ENCODE data around the gene C14orf180. TPM values are rescaled to one million over a fixed set of nuclear protein-coding genes. Genes with fewer than 3 reads are reported as not detected.

Gene C14orf180
- not detected in 2 replicates for total RNA-seq (2014; rRNA removed; shearing (Covaris generic))
- total RNA-seq (2022) = not detected in 2 replicates
- not detected for Bru-seq, nascent RNA
- BruChase-seq, experiment 1, labeled RNA remaining after a 6-hour chase = not detected
- not detected for BruChase-seq, experiment 2, labeled RNA remaining after a 2-hour chase
- long read RNA-seq = 0 reads

- no peak within 1 kb of the TSS for H2AFZ ChIP-seq (ENCODE audit: low read length)
- H3K9me3 ChIP-seq (ENCODE audit: low read length) = no peaks in the 10 kb centered on the region
- H3K4me2 ChIP-seq (ENCODE audit: low read length) = no peak within 1 kb of the TSS
- H4K20me1 ChIP-seq (ENCODE audit: insufficient read depth, low read length) = no peaks in the 10 kb centered on the region
- BruUV-seq (replicated peaks) = no TSS peak
- H3K79me2 ChIP-seq (ENCODE audit: insufficient read depth, low read depth, low read length) = no peaks in the 10 kb centered on the region
- no peaks in the 10 kb centered on the region for H3K36me3 ChIP-seq (ENCODE audit: insufficient read depth, low read length)
- ChIA-PET POLR2A (no interaction called here), CTCF (ENCODE audit: unreplicated experiment) (no interaction called here)
- H3K27ac ChIP-seq (ENCODE audit: low read depth, low read length, poor library complexity, severe bottlenecking) = no peak within 1 kb of the TSS
- intact Hi-C loops (cut with micrococcal nuclease; ENCODE audit: unreplicated experiment) = no loop called here
- TF ChIP-seq EZH2phosphoT487 (IDR thresholded peaks at IDR 0.05; ENCODE audit: borderline replicate concordance, low read depth, low read length) (no peak), CTCF (conservative IDR thresholded peaks at IDR 0.05; ENCODE audit: low read length) (no peak)
- H3K4me3 ChIP-seq (ENCODE audit: low read depth, low read length, poor library complexity, severe bottlenecking) = no peak within 1 kb of the TSS
- no peaks in the 10 kb centered on the region for H3K4me1 ChIP-seq (ENCODE audit: insufficient read depth, low read length, poor library complexity, severe bottlenecking)
- no peaks in the 10 kb centered on the region for H3K9me2 ChIP-seq (ENCODE audit: insufficient read depth, low read length)
- DNase-seq (ENCODE audit: low spot score) = no peak
Observed at GRCh38 chr14:104579507-104579906, at the start of gene C14orf180. Gene C14orf180, plus strand, starts transcription at chr14:104579764. Its CDS starts 6,667 bp downstream, at chr14:104586431.

- Histone ChIP-seq H3K9me2 (ENCODE audit: insufficient read depth, low read length) (no peaks in the 10 kb centered on the region), H3K79me2 (ENCODE audit: insufficient read depth, low read depth, low read length) (no peaks in the 10 kb centered on the region), H4K20me1 (ENCODE audit: insufficient read depth, low read length) (no peaks in the 10 kb centered on the region), H3K4me1 (ENCODE audit: insufficient read depth, low read length, poor library complexity, severe bottlenecking) (no peaks in the 10 kb centered on the region), H2AFZ (ENCODE audit: low read length) (no peak overlapping the region), H3K4me2 (ENCODE audit: low read length) (no peak overlapping the region), H3K4me3 (ENCODE audit: low read depth, low read length, poor library complexity, severe bottlenecking) (no peak overlapping the region), H3K27ac (ENCODE audit: low read depth, low read length, poor library complexity, severe bottlenecking) (no peak overlapping the region), H3K9me3 (ENCODE audit: low read length) (no peaks in the 10 kb centered on the region), H3K36me3 (ENCODE audit: insufficient read depth, low read length) (no peaks in the 10 kb centered on the region)
- TF ChIP-seq EZH2phosphoT487 (IDR thresholded peaks at IDR 0.05; ENCODE audit: borderline replicate concordance, low read depth, low read length) (no peak), CTCF (conservative IDR thresholded peaks at IDR 0.05; ENCODE audit: low read length) (no peak)
- BruUV-seq (replicated peaks) = no TSS peak
- DNase-seq (ENCODE audit: low spot score) = no peak
- intact Hi-C loops (cut with micrococcal nuclease; ENCODE audit: unreplicated experiment) = no loop called here
- CTCF ChIA-PET (ENCODE audit: unreplicated experiment) = no interaction called here
- POLR2A ChIA-PET = no interaction called here
Observed at GRCh38 chr14:104530646-104531045, 48.9 kb upstream of the C14orf180 start.

DNA sequence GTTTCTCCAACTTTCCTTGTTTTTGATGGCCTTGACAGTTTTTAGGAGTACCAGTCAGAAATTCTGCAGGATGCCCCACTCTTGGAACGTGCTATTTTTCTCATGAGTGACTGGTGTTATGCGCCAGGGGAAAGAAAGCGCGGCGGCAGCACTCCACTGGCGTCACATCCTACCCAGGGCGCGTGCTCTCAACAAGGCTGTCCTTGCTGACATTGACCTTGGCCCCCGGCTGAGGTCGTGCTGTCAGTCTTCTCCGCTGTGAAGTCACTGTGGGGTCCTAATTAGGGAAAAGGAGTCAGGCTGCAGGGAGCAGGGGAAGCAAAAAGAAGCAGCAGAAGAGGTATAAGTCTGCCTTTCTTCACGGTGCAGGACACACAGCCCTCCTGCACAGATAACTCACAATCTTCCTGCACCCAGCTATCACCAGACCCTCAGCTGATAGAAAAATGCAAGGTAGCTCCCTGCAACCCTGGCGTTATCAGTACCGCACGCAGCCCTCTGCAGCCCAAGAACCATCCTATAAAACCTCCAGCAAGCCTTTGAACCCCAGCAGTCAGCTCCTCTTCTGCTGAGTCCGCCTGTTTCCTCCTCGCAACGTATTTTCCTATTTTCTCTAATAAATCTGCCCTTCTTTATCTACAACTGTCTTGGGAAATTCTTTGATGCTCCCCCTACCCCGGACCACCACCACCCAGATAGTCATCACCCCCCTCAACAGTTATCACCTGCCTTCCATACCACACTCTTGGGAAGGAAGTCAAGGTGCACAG lies 48.0 kb upstream of the C14orf180 start:
- H3K36me3 ChIP-seq (ENCODE audit: insufficient read depth, low read length) = no peaks in the 10 kb centered on the region
- intact Hi-C loops (cut with micrococcal nuclease; ENCODE audit: unreplicated experiment) = no loop called here
- no peak overlapping the region for H2AFZ ChIP-seq (ENCODE audit: low read length)
- no peaks in the 10 kb centered on the region for H4K20me1 ChIP-seq (ENCODE audit: insufficient read depth, low read length)
- no TSS peak for BruUV-seq (replicated peaks)
- no peaks in the 10 kb centered on the region for H3K79me2 ChIP-seq (ENCODE audit: insufficient read depth, low read depth, low read length)
- no peak for TF ChIP-seq CTCF (conservative IDR thresholded peaks at IDR 0.05; ENCODE audit: low read length)
- ChIA-PET CTCF (ENCODE audit: unreplicated experiment) (no interaction called here), POLR2A (interaction anchor here (0.5 kb wide), 1 partner anchor 290 kb away, joined by 3 read pairs; no protein-coding TSS in a partner anchor)
- H3K9me2 ChIP-seq (ENCODE audit: insufficient read depth, low read length) = no peaks in the 10 kb centered on the region
- no peak for DNase-seq (ENCODE audit: low spot score)
- H3K4me1 ChIP-seq (ENCODE audit: insufficient read depth, low read length, poor library complexity, severe bottlenecking) = no peaks in the 10 kb centered on the region
- H3K4me2 ChIP-seq (ENCODE audit: low read length) = no peak overlapping the region
- H3K4me3 ChIP-seq (ENCODE audit: low read depth, low read length, poor library complexity, severe bottlenecking) = no peak overlapping the region
- H3K9me3 ChIP-seq (ENCODE audit: low read length) = no peaks in the 10 kb centered on the region
- H3K27ac ChIP-seq (ENCODE audit: low read depth, low read length, poor library complexity, severe bottlenecking) = no peak overlapping the region
